Stomach (tissue), 4 donors: ENCODE results near the gene DOCK1.

Experiments
- EP300 ChIP-seq: sonication (generic); formaldehyde crosslinking; IDR thresholded peaks from one replicate; pipeline ENCODE4 v1.6.1; 2017; ENCODE audit warnings: antibody characterized with exemption
- POLR2A ChIP-seq, 4 donors: fragments of 450-650 bp; IDR thresholded peaks; one replicate each; pipeline ENCODE4 v1.6.1; 2016; ENCODE audit warnings: antibody characterized with exemption in 4 of 4, control low read depth in 2 of 4, mild to moderate bottlenecking in 1 of 4, moderate library complexity in 1 of 4
- POLR2AphosphoS5 ChIP-seq, 3 donors: sonication (generic); formaldehyde crosslinking; IDR thresholded peaks; one replicate each; pipeline ENCODE4 v1.6.1; 2016; ENCODE audit warnings: antibody characterized with exemption in 3 of 3
- TF ChIP-seq, protein P1 (sequence below), 7 experiments: fragments of 450-650 bp in 4 of 7; fragments of 200-600 bp in 3 of 7; sonication (generic) in 3 of 7; IDR thresholded peaks; one replicate each; pipeline ENCODE4 v1.5.1; 2016 to 2019; ENCODE audit warnings: antibody characterized with exemption in 7 of 7, control low read depth in 2 of 7, mild to moderate bottlenecking in 1 of 7

DNA sequence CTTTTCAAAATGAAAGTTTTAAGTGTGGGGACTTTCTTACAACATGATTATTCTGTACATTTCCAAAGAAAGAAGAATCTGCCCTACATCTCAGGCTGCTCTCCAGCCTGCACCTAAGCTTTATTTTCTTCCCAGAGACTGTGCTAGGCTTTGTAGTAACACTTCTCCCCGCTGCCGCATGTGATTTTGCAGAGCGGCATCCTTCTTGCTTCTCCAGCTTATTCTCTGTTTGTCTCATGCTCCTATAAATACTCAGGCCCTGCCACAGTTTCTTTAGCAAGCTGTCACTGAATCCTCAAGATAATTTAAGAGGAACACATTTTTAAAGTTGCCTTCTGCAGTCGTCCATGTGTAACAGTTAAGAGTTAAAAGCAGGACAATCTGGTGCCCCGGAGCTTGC is 237.6 kb downstream of the DOCK1 start:
- TF ChIP-seq, protein P1, sequence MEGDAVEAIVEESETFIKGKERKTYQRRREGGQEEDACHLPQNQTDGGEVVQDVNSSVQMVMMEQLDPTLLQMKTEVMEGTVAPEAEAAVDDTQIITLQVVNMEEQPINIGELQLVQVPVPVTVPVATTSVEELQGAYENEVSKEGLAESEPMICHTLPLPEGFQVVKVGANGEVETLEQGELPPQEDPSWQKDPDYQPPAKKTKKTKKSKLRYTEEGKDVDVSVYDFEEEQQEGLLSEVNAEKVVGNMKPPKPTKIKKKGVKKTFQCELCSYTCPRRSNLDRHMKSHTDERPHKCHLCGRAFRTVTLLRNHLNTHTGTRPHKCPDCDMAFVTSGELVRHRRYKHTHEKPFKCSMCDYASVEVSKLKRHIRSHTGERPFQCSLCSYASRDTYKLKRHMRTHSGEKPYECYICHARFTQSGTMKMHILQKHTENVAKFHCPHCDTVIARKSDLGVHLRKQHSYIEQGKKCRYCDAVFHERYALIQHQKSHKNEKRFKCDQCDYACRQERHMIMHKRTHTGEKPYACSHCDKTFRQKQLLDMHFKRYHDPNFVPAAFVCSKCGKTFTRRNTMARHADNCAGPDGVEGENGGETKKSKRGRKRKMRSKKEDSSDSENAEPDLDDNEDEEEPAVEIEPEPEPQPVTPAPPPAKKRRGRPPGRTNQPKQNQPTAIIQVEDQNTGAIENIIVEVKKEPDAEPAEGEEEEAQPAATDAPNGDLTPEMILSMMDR (IDR thresholded peaks at IDR 0.05) = no peak
- TF ChIP-seq POLR2A (IDR thresholded peaks at IDR 0.05) (no peak), POLR2AphosphoS5 (IDR thresholded peaks at IDR 0.05) (no peak), EP300 (no peak)
